Body of pancreas (tissue), 4 donors: Measurements from ENCODE around the gene ANKRD31.

Source experiments
- POLR2A ChIP-seq, 3 donors: fragments of 450-650 bp; IDR thresholded peaks; one replicate each; pipeline ENCODE4 v1.6.1; 2016; ENCODE audit warnings: antibody characterized with exemption in 3 of 3, mild to moderate bottlenecking in 2 of 3
- TF ChIP-seq, protein P1 (sequence below), 7 experiments: fragments of 450-650 bp in 4 of 7; fragments of 200-600 bp in 3 of 7; sonication (generic) in 3 of 7; IDR thresholded peaks; one replicate each; pipeline ENCODE4 v1.5.1; 2016 to 2019; ENCODE audit warnings: antibody characterized with exemption in 7 of 7

DNA sequence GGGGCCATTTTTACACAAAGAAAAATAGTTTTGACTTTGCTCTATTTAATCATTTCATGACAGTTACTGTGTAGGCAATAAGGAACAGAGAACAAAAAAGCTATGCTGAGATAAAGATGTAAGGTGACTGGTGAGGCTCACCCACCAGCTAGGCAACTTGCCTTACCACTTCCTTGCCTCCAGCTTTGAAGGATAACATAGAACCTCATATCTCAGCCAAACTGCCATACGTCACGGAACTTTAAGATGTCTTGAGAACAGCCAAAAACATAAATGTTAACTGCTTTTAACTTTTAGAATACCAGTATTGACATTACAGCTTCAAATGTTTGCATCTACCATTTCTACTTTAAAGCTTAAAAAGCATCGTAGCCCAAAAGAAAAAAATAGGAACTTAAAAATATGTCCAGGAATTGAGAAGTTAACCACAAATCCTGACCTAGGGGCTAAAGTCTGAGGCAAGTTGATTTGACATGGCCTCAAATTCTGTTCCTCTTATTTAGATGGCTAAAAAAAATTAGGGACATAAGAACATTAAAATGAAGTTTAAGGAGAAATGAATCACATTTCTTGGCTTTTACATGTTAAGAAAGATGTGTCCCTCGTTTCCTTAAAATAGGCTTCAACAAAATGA is 176.6 kb downstream of the ANKRD31 start:
- TF ChIP-seq, protein P1, sequence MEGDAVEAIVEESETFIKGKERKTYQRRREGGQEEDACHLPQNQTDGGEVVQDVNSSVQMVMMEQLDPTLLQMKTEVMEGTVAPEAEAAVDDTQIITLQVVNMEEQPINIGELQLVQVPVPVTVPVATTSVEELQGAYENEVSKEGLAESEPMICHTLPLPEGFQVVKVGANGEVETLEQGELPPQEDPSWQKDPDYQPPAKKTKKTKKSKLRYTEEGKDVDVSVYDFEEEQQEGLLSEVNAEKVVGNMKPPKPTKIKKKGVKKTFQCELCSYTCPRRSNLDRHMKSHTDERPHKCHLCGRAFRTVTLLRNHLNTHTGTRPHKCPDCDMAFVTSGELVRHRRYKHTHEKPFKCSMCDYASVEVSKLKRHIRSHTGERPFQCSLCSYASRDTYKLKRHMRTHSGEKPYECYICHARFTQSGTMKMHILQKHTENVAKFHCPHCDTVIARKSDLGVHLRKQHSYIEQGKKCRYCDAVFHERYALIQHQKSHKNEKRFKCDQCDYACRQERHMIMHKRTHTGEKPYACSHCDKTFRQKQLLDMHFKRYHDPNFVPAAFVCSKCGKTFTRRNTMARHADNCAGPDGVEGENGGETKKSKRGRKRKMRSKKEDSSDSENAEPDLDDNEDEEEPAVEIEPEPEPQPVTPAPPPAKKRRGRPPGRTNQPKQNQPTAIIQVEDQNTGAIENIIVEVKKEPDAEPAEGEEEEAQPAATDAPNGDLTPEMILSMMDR (IDR thresholded peaks at IDR 0.05): no peak
- TF ChIP-seq POLR2A (IDR thresholded peaks at IDR 0.05): no peak
